A673 (cell line): ENCODE results near the gene ASB9. TPM values are rescaled to one million over a fixed set of nuclear protein-coding genes. Genes with fewer than 3 reads are reported as not detected.

Experiments
- BruUV-seq: library from RNA; stranded (reverse); fragments of 400-500 nt; replicated peaks from 2 replicates; lab custom pipeline; 2021; lab: Mats Ljungman, UMichigan
- CTCF ChIA-PET: fragments of 300-600 bp; sonication (Branson Sonifier 250); formaldehyde crosslinking; loops from one replicate; lab custom pipeline; 2022; ENCODE audit warnings: antibody characterized with exemption; lab: Charles Lee
- POLR2A ChIA-PET: fragments of 300-600 bp; sonication (Branson Sonifier 250); formaldehyde crosslinking; loops from one replicate; lab custom pipeline; 2022; ENCODE audit warnings: antibody characterized with exemption; ENCODE audit not compliant: low non-redundant PET; lab: Charles Lee
- DNase-seq: peaks from one replicate; pipeline ENCODE4 v3.0.0-alpha.2; 2015; ENCODE audit warnings: low spot score
- H3K27ac ChIP-seq: fragments of 200-600 bp; sonication (generic); 2 replicates; pipeline ENCODE4 v1.5.1; 2016; ENCODE audit warnings: mixed run types, low read depth, mild to moderate bottlenecking, mixed read lengths, antibody characterized with exemption, low read length; ENCODE audit not compliant: poor library complexity, severe bottlenecking
- H3K27me3 ChIP-seq: fragments of 200-600 bp; sonication (generic); replicated peaks from 2 replicates; pipeline ENCODE4 v1.6.1; 2017; ENCODE audit warnings: mixed run types, low read depth, mild to moderate bottlenecking, mixed read lengths, antibody characterized with exemption, low read length; ENCODE audit not compliant: insufficient read depth, poor library complexity
- H3K36me3 ChIP-seq: fragments of 200-600 bp; sonication (generic); 2 replicates; pipeline ENCODE4 v1.6.1; 2016; ENCODE audit warnings: mixed run types, mild to moderate bottlenecking, mixed read lengths, antibody characterized with exemption, low read length; ENCODE audit not compliant: insufficient read depth, poor library complexity, severe bottlenecking
- H3K4me1 ChIP-seq: fragments of 200-600 bp; sonication (generic); 2 replicates; pipeline ENCODE4 v1.6.1; 2017; ENCODE audit warnings: mixed run types, mild to moderate bottlenecking, mixed read lengths, antibody characterized with exemption, low read length; ENCODE audit not compliant: insufficient read depth, poor library complexity, severe bottlenecking
- H3K4me3 ChIP-seq: fragments of 200-600 bp; sonication (generic); 2 replicates; pipeline ENCODE4 v1.5.1; 2016; ENCODE audit warnings: low read depth, mixed run types, mild to moderate bottlenecking, mixed read lengths, low read length; ENCODE audit not compliant: poor library complexity, severe bottlenecking
- H3K9me3 ChIP-seq: fragments of 200-600 bp; sonication (generic); 2 replicates; pipeline ENCODE4 v1.6.1; 2016; ENCODE audit warnings: mixed run types, low read depth, mild to moderate bottlenecking, mixed read lengths, antibody characterized with exemption, low read length; ENCODE audit not compliant: poor library complexity, severe bottlenecking
- CTCF ChIP-seq: fragments of 300-800, 200-600 bp; sonication (generic); conservative IDR thresholded peaks from 2 replicates; pipeline ENCODE4 v1.5.1; 2017; ENCODE audit warnings: low read depth, mild to moderate bottlenecking, antibody characterized with exemption, low read length, moderate library complexity, mixed read lengths
- EZH2 ChIP-seq: fragments of 200-600 bp; sonication (generic); IDR thresholded peaks from 2 replicates; pipeline ENCODE4 v1.6.1; 2017; ENCODE audit warnings: borderline replicate concordance, low read depth, mild to moderate bottlenecking, mixed read lengths, antibody characterized with exemption, low read length; ENCODE audit not compliant: poor library complexity, severe bottlenecking
- intact Hi-C: fragments of 100-400 bp; cut with micrococcal nuclease; formaldehyde crosslinking; loops from one replicate; pipeline ENCODE4 v1.10.0; 2022; ENCODE audit not compliant: unreplicated experiment
- total RNA-seq: library from RNA; stranded (reverse); gene quantifications from 2 replicates; pipeline ENCODE4 v1.2.3, GENCODE V29; 2021

The ASB9 gene
- total RNA-seq, 1 experiment from 2014 or later, result not detected

GRCh38 chrX:15214588-15214987, 55.3 kb downstream of the ASB9 start:
- no TSS peak for BruUV-seq
- intact Hi-C loops, result no loop called here

GRCh38 chrX:15209096-15209495, 60.8 kb downstream of the ASB9 start:
- H3K27me3 ChIP-seq, result no peaks in the 10 kb centered on the region
- H3K9me3 ChIP-seq, result no peaks in the 10 kb centered on the region
- CTCF ChIA-PET, result no interaction called here
- no peak for DNase-seq
- H3K27ac ChIP-seq, result no peak overlapping the region
- intact Hi-C loops, result no loop called here
- no peak for TF ChIP-seq EZH2
- TF ChIP-seq CTCF, result no peak
- POLR2A ChIA-PET, result no interaction called here
- H3K4me1 ChIP-seq, result no peaks in the 10 kb centered on the region
- no peaks in the 10 kb centered on the region for H3K36me3 ChIP-seq
- H3K4me3 ChIP-seq, result no peak overlapping the region
- no TSS peak for BruUV-seq

More at GRCh38 chrX:15214588-15214987, 55.3 kb downstream of the ASB9 start:
- H3K27ac ChIP-seq, result no peak overlapping the region
- H3K4me3 ChIP-seq, result no peak overlapping the region
- ChIA-PET POLR2A (no interaction called here), CTCF (no interaction called here)
- no peaks in the 10 kb centered on the region for H3K36me3 ChIP-seq
- no peak for DNase-seq
- no peaks in the 10 kb centered on the region for H3K27me3 ChIP-seq
- no peak for TF ChIP-seq EZH2
- no peak for TF ChIP-seq CTCF
- H3K4me1 ChIP-seq, result no peaks in the 10 kb centered on the region
- no peaks in the 10 kb centered on the region for H3K9me3 ChIP-seq

GRCh38 chrX:15207994-15208393, 61.9 kb downstream of the ASB9 start:
- no peak for TF ChIP-seq CTCF
- no peak for TF ChIP-seq EZH2
- no peak for DNase-seq
- H3K9me3 ChIP-seq, result no peaks in the 10 kb centered on the region
- no peaks in the 10 kb centered on the region for H3K27me3 ChIP-seq
- no TSS peak for BruUV-seq
- H3K27ac ChIP-seq, result no peak overlapping the region
- intact Hi-C loops, result no loop called here
- ChIA-PET CTCF (no interaction called here), POLR2A (no interaction called here)
- no peaks in the 10 kb centered on the region for H3K4me1 ChIP-seq
- no peak overlapping the region for H3K4me3 ChIP-seq
- no peaks in the 10 kb centered on the region for H3K36me3 ChIP-seq
